Liver (tissue), 9 donors: ENCODE measurements around the gene CWH43. TPM values are rescaled to one million over a fixed set of nuclear protein-coding genes. Genes with fewer than 3 reads are reported as not detected.

Experiments
- DNase-seq: peaks from one replicate; pipeline ENCODE4 v3.0.0-alpha.2; 2017; ENCODE audit warnings: low spot score
- H3K27ac ChIP-seq, 2 donors: one replicate each; pipeline ENCODE4 v1.7.0; 2013; ENCODE audit warnings: inconsistent platforms in 2 of 2, low read length in 2 of 2, control low read depth in 1 of 2, low read depth in 1 of 2, mild to moderate bottlenecking in 1 of 2
- H3K27me3 ChIP-seq, 4 donors: one replicate each; pipeline versions ENCODE4 v1.6.1 to v1.7.0; 2013; ENCODE audit warnings: low read length in 3 of 4, inconsistent platforms in 1 of 4, mild to moderate bottlenecking in 1 of 4, moderate library complexity in 1 of 4; ENCODE audit not compliant: control insufficient read depth in 4 of 4, insufficient read depth in 4 of 4
- H3K36me3 ChIP-seq, 4 donors: one replicate each; pipeline versions ENCODE4 v1.6.1 to v1.7.0; 2013; ENCODE audit warnings: low read length in 3 of 4, mild to moderate bottlenecking in 3 of 4, low read depth in 1 of 4, moderate library complexity in 1 of 4; ENCODE audit not compliant: control insufficient read depth in 4 of 4, insufficient read depth in 3 of 4
- H3K4me1 ChIP-seq, 4 donors: one replicate each; pipeline versions ENCODE4 v1.6.1 to v1.7.0; 2013; ENCODE audit warnings: low read length in 3 of 4, mild to moderate bottlenecking in 3 of 4, moderate library complexity in 1 of 4; ENCODE audit not compliant: control insufficient read depth in 4 of 4, insufficient read depth in 4 of 4
- H3K4me3 ChIP-seq, 3 donors: one replicate each; pipeline versions ENCODE4 v1.6.1 to v1.7.0; 2013; ENCODE audit warnings: low read length in 3 of 3, control low read depth in 1 of 3, low read depth in 1 of 3, mild to moderate bottlenecking in 1 of 3
- H3K9ac ChIP-seq, 2 donors: one replicate each; pipeline ENCODE4 v1.7.0; 2013; ENCODE audit warnings: low read length in 2 of 2, mild to moderate bottlenecking in 2 of 2, moderate library complexity in 2 of 2, control low read depth in 1 of 2, low read depth in 1 of 2
- H3K9me3 ChIP-seq, 4 donors: one replicate each; pipeline versions ENCODE4 v1.6.1 to v1.7.0; 2013; ENCODE audit warnings: low read length in 3 of 4; ENCODE audit not compliant: control insufficient read depth in 4 of 4
- CTCF ChIP-seq: fragments of 150-350 bp; IDR thresholded peaks from 2 replicates; pipeline ENCODE4 v1.5.1; 2017; ENCODE audit warnings: improper control_type of control experiment, low read depth, low read length; ENCODE audit not compliant: missing input control
- EGR1 ChIP-seq, 2 donors: IDR thresholded peaks; 2 replicates each; pipeline ENCODE4 v1.6.1; 2016 to 2018; ENCODE audit warnings: antibody characterized with exemption in 2 of 2, low read depth in 2 of 2
- FOXA1 ChIP-seq: IDR thresholded peaks from 2 replicates; pipeline ENCODE4 v1.6.1; 2016; ENCODE audit warnings: antibody characterized with exemption
- FOXA2 ChIP-seq: IDR thresholded peaks from 2 replicates; pipeline ENCODE4 v1.6.1; 2016; ENCODE audit warnings: antibody characterized with exemption
- GABPA ChIP-seq, 2 donors: IDR thresholded peaks in 1 of 2; conservative IDR thresholded peaks in 1 of 2; 2 replicates each; pipeline ENCODE4 v1.6.1; 2016; ENCODE audit warnings: antibody characterized with exemption in 2 of 2, mild to moderate bottlenecking in 1 of 2, moderate library complexity in 1 of 2
- HNF4G ChIP-seq: IDR thresholded peaks from 2 replicates; pipeline ENCODE4 v1.6.1; 2016; ENCODE audit warnings: antibody characterized with exemption
- JUND ChIP-seq, 2 donors: IDR thresholded peaks; 2 replicates each; pipeline ENCODE4 v1.6.1; 2016; ENCODE audit warnings: antibody characterized with exemption in 2 of 2
- MAX ChIP-seq: IDR thresholded peaks from 2 replicates; pipeline ENCODE4 v1.6.1; 2016; ENCODE audit warnings: antibody characterized with exemption
- NR2F2 ChIP-seq: IDR thresholded peaks from 2 replicates; pipeline ENCODE4 v1.6.1; 2016; ENCODE audit warnings: antibody characterized with exemption
- RAD21 ChIP-seq, 2 donors: IDR thresholded peaks; 2 replicates each; pipeline ENCODE4 v1.6.1; 2016; ENCODE audit warnings: antibody characterized with exemption in 2 of 2, mild to moderate bottlenecking in 2 of 2
- REST ChIP-seq: IDR thresholded peaks from 2 replicates; pipeline ENCODE4 v1.6.1; 2016; ENCODE audit warnings: antibody characterized with exemption, mild to moderate bottlenecking
- SP1 ChIP-seq: IDR thresholded peaks from 2 replicates; pipeline ENCODE4 v1.6.1; 2018; ENCODE audit warnings: antibody characterized with exemption, mild to moderate bottlenecking
- TAF1 ChIP-seq: conservative IDR thresholded peaks from 2 replicates; pipeline ENCODE4 v1.6.1; 2016; ENCODE audit warnings: antibody characterized with exemption, mild to moderate bottlenecking
- YY1 ChIP-seq: IDR thresholded peaks from 2 replicates; pipeline ENCODE4 v1.6.1; 2016; ENCODE audit warnings: antibody characterized with exemption, mild to moderate bottlenecking
- ZBTB33 ChIP-seq: IDR thresholded peaks from 2 replicates; pipeline ENCODE4 v1.6.1; 2016; ENCODE audit warnings: antibody characterized with exemption
- WGBS: extraction: QIAGEN DNeasy Blood & Tissue Kit; methylation state at CpG from one replicate; pipeline ENCODE4 v1.1.7; 2013; 5-methylcytosine and 5-hydroxymethylcytosine counted together
- polyA plus RNA-seq, 2 donors: library from polyadenylated mRNA; stranded (reverse) in 1 of 2; unstranded in 1 of 2; fragments of 200-250 nt in 1 of 2; fragments of >200 nt in 1 of 2; fragmentation: Nextera tagmentation in 1 of 2; extraction: Ambion mirVana in 1 of 2; gene quantifications; one replicate each; pipeline versions ENCODE4 v1.2.1 to v1.2.3, GENCODE V29; 2013 to 2015
- total RNA-seq, 2 donors: library from RNA; depleted of rRNA; stranded (reverse); fragments of >200 nt; gene quantifications; one replicate each; pipeline ENCODE4 v1.2.3, GENCODE V29; 2014
- donor health status: healthy.
- donor health status: healthy.
- donor health status: healthy.
- donor health status: healthy.
- donor health status: healthy.

Gene CWH43
- total and polyA plus RNA-seq, 4 donors: 0.08 to 0.13 (median 0.10) TPM; not detected in 1

GRCh38 chr4:48967631-48968030 lies 18.4 kb upstream of the CWH43 start:
- TF ChIP-seq YY1 (no peak), CTCF (no peak), RAD21 (IDR thresholded peaks at IDR 0.05) (no peak), REST (no peak), JUND (IDR thresholded peaks at IDR 0.05) (no peak), MAX (no peak), SP1 (no peak), HNF4G (no peak), NR2F2 (no peak), FOXA1 (no peak), GABPA (IDR thresholded peaks at IDR 0.05 in 1 of 2, conservative IDR thresholded peaks at IDR 0.05 in 1 of 2) (no peak), TAF1 (no peak), FOXA2 (no peak), ZBTB33 (no peak)
- Histone ChIP-seq H3K9ac (no peak overlapping the region), H3K4me3 (no peak overlapping the region), H3K9me3 (no peaks in the 10 kb centered on the region), H3K27me3 (no peaks in the 10 kb centered on the region), H3K36me3 (no peaks in the 10 kb centered on the region), H3K27ac (no peak overlapping the region), H3K4me1 (no peaks in the 10 kb centered on the region)
- no peak for DNase-seq
- 97% methylated on average over 1 of the region's 1 CpG for WGBS

- TF ChIP-seq EGR1 (IDR thresholded peaks at IDR 0.05; ENCODE audit: low read depth in 2 of 2): no peak
- no peak for TF ChIP-seq GABPA (IDR thresholded peaks at IDR 0.05 in 1 of 2, conservative IDR thresholded peaks at IDR 0.05 in 1 of 2)
- no peak for TF ChIP-seq YY1
- TF ChIP-seq ZBTB33: no peak
- TF ChIP-seq MAX: no peak
- TF ChIP-seq REST: no peak
- no peak for TF ChIP-seq TAF1
- TF ChIP-seq HNF4G: no peak
- TF ChIP-seq SP1: no peak
- no peak for TF ChIP-seq CTCF
- no peak for TF ChIP-seq JUND (IDR thresholded peaks at IDR 0.05)
- TF ChIP-seq FOXA1: no peak
- no peak for DNase-seq
Observed at GRCh38 chr4:48968814-48969213, 17.3 kb upstream of the CWH43 start.

More at GRCh38 chr4:48968814-48969213, 17.3 kb upstream of the CWH43 start:
- no peaks in the 10 kb centered on the region for H3K4me1 ChIP-seq
- no peak overlapping the region for H3K27ac ChIP-seq
- no peaks in the 10 kb centered on the region for H3K27me3 ChIP-seq
- no peak overlapping the region for H3K9ac ChIP-seq
- H3K9me3 ChIP-seq: no peaks in the 10 kb centered on the region
- WGBS: 86% methylated on average over 4 of the region's 4 CpGs
- no peaks in the 10 kb centered on the region for H3K36me3 ChIP-seq
- H3K4me3 ChIP-seq: no peak overlapping the region
